ENCODE results near the gene TRIM26.

DNA sequence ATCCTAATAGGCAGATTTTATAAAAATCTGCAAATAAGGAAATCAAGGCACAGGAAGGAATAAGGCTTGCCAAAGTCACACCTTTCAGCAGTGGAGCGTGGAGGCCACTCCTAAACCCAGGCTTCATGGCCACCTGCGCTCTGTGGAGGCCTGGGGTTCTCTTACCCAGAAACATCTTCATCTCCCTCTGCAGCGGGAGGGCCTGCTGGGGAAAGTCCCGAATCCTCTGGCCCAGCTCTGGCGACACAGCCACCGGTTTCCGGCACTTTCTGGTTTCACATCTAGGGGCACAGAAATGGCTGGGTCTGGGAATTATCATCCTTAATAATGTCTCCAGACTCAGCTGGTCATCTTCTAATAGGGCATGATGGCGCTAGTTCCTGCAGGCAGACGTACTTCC is 56.4 kb downstream of the TRIM26 start:
- TF ChIP-seq, protein P1, sequence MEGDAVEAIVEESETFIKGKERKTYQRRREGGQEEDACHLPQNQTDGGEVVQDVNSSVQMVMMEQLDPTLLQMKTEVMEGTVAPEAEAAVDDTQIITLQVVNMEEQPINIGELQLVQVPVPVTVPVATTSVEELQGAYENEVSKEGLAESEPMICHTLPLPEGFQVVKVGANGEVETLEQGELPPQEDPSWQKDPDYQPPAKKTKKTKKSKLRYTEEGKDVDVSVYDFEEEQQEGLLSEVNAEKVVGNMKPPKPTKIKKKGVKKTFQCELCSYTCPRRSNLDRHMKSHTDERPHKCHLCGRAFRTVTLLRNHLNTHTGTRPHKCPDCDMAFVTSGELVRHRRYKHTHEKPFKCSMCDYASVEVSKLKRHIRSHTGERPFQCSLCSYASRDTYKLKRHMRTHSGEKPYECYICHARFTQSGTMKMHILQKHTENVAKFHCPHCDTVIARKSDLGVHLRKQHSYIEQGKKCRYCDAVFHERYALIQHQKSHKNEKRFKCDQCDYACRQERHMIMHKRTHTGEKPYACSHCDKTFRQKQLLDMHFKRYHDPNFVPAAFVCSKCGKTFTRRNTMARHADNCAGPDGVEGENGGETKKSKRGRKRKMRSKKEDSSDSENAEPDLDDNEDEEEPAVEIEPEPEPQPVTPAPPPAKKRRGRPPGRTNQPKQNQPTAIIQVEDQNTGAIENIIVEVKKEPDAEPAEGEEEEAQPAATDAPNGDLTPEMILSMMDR (IDR thresholded peaks at IDR 0.05; ENCODE audit: insufficient read depth, low read length, poor library complexity, severe bottlenecking), result no peak
- no peak for TF ChIP-seq EZH2phosphoT487 (conservative IDR thresholded peaks at IDR 0.05; ENCODE audit: low read length)

All from SU-DHL-6 (cell line).